Measurements from ENCODE around the gene LRRC66. TPM values are rescaled to one million over a fixed set of nuclear protein-coding genes. Genes with fewer than 3 reads are reported as not detected.

LRRC66 gene
- total RNA-seq, 2 experiments from 2014 or later = 0.06 TPM

DNA sequence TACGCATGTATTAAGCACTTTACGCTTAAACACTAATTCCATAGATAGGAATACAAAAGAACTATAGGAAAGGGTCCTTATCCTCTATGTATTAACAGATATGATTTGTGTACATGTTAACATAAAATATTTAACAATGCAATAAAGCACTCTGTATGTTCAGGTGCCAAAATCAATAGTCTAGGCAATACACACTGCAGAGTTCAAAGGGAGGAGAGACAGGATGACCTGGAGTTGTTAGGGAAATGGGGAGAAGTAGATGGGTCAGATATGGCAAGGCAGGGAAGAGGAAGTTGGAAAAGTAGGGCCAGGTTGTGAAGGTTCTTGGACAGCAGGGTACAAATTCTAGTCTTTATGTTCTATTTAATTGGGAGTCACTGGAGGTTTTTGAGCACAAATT lies 15.0 kb upstream of the LRRC66 start:
- Mint-ChIP-seq H3K4me1 (peaks cover 28% of the 10 kb centered on the region), H3K9me3 (no peaks in the 10 kb centered on the region), H3K4me3 (no peak overlapping the region), H3K27me3 (peaks cover 8% of the 10 kb centered on the region), H3K36me3 (peaks cover 5% of the 10 kb centered on the region), H3K27ac (no peak overlapping the region)
- DNase-seq = no peak

GRCh38 chr4:52032005-52032404 lies 11.8 kb upstream of the LRRC66 start:
- DNase-seq = no peak
- Mint-ChIP-seq H3K27me3 (no peaks in the 10 kb centered on the region), H3K4me3 (no peak overlapping the region), H3K27ac (no peak overlapping the region), H3K4me1 (peaks cover 18% of the 10 kb centered on the region), H3K36me3 (peaks cover 14% of the 10 kb centered on the region), H3K9me3 (no peaks in the 10 kb centered on the region)

- H3K27me3 Mint-ChIP-seq = no peaks in the 10 kb centered on the region
- no peak overlapping the region for H3K4me3 Mint-ChIP-seq
- no peaks in the 10 kb centered on the region for H3K9me3 Mint-ChIP-seq
- H3K36me3 Mint-ChIP-seq = peaks cover 15% of the 10 kb centered on the region
- H3K4me1 Mint-ChIP-seq = peaks cover 8% of the 10 kb centered on the region
- DNase-seq = no peak
- no peak overlapping the region for H3K27ac Mint-ChIP-seq
Measured at GRCh38 chr4:52028970-52029369, 8.8 kb upstream of the LRRC66 start.

- H3K9me3 Mint-ChIP-seq = no peaks in the 10 kb centered on the region
- no peak for DNase-seq
- no peaks in the 10 kb centered on the region for H3K27me3 Mint-ChIP-seq
- H3K4me1 Mint-ChIP-seq = no peaks in the 10 kb centered on the region
- H3K27ac Mint-ChIP-seq = no peak overlapping the region
- H3K36me3 Mint-ChIP-seq = no peaks in the 10 kb centered on the region
- H3K4me3 Mint-ChIP-seq = no peak overlapping the region
Measured at GRCh38 chr4:52017814-52018213, 2.3 kb downstream of the LRRC66 start.

GRCh38 chr4:52016981-52017380 lies 3.2 kb downstream of the LRRC66 start:
- DNase-seq = no peak
- Mint-ChIP-seq H3K36me3 (no peaks in the 10 kb centered on the region), H3K27me3 (no peaks in the 10 kb centered on the region), H3K9me3 (no peaks in the 10 kb centered on the region), H3K4me3 (no peak overlapping the region), H3K27ac (no peak overlapping the region), H3K4me1 (no peaks in the 10 kb centered on the region)

GRCh38 chr4:52015366-52015765 lies 4.8 kb downstream of the LRRC66 start:
- no peak for DNase-seq
- H3K4me1 Mint-ChIP-seq = peaks cover 2% of the 10 kb centered on the region
- H3K27me3 Mint-ChIP-seq = no peaks in the 10 kb centered on the region
- H3K36me3 Mint-ChIP-seq = no peaks in the 10 kb centered on the region
- H3K9me3 Mint-ChIP-seq = no peaks in the 10 kb centered on the region
- no peak overlapping the region for H3K4me3 Mint-ChIP-seq
- no peak overlapping the region for H3K27ac Mint-ChIP-seq

DNA sequence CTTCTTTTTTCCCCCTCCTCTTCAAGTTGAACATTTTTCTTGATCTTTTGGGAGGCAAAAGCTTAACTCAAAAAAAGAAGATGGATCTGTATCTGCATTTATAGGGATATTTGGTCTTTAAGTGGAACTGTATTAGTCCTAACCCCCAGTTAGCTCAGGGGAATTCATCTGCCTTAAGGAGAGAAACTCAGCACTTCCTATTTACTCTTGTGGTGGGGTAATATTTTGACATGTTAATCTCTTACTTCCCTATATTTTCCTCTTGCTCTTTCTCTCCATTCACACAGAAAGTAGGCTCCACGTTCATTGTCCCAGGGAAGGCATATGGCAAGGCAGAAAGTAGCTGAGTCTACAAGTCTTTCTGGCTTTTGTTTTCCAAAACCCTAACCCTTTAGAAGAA lies 5.3 kb downstream of the LRRC66 start:
- H3K4me3 Mint-ChIP-seq = no peak overlapping the region
- H3K9me3 Mint-ChIP-seq = no peaks in the 10 kb centered on the region

DNA sequence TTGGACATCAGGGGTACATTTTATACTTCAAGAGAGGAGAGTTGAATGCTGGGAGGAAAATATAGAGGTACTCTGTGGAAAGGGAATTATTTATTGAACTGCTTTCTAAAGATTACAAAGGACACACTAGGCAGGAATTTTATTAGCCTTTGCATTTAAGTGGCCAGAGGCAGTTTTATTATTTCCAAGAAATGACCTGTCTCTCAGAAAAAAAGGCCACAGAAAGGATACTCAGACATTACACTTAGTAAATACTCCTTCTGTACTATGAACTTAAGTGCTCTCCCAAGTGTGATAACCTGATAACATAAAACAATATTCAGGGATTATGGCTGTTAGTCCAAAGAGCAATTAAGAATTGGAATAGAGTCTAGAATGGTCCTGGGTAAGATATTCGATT lies 7.5 kb downstream of the LRRC66 start:
- no peaks in the 10 kb centered on the region for H3K9me3 Mint-ChIP-seq
- H3K4me1 Mint-ChIP-seq = peaks cover 2% of the 10 kb centered on the region
- H3K27me3 Mint-ChIP-seq = no peaks in the 10 kb centered on the region
- no peak for DNase-seq
- no peaks in the 10 kb centered on the region for H3K36me3 Mint-ChIP-seq
- no peak overlapping the region for H3K27ac Mint-ChIP-seq
- H3K4me3 Mint-ChIP-seq = no peak overlapping the region

More for the DNA sequence above, 5.3 kb downstream of the LRRC66 start:
- Mint-ChIP-seq H3K36me3 (no peaks in the 10 kb centered on the region), H3K27ac (no peak overlapping the region), H3K4me1 (peaks cover 2% of the 10 kb centered on the region), H3K27me3 (no peaks in the 10 kb centered on the region)
- DNase-seq = no peak

DNA sequence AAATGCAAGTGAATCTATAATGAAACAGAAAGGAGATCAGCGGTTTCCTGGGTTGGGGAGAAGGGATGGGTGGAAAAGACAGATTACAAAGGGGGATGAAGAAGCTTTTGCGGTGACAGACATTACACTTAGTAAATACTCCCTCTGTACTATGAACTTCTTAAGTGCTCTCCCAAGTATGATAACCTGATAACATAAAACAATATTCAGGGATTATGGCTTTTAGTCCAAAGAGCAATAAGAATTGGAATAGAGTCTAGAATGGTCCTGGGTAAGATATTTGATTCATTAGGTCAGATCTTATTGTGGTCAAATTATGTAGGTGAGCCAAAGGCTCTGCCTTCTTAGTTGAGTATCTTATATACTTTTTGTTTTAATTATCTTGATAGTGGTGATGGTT lies 9.2 kb downstream of the LRRC66 start:
- H3K36me3 Mint-ChIP-seq = no peaks in the 10 kb centered on the region
- H3K27ac Mint-ChIP-seq = no peak overlapping the region
- DNase-seq = no peak
- no peak overlapping the region for H3K4me3 Mint-ChIP-seq
- H3K27me3 Mint-ChIP-seq = no peaks in the 10 kb centered on the region
- peaks cover 2% of the 10 kb centered on the region for H3K4me1 Mint-ChIP-seq
- no peaks in the 10 kb centered on the region for H3K9me3 Mint-ChIP-seq

DNA sequence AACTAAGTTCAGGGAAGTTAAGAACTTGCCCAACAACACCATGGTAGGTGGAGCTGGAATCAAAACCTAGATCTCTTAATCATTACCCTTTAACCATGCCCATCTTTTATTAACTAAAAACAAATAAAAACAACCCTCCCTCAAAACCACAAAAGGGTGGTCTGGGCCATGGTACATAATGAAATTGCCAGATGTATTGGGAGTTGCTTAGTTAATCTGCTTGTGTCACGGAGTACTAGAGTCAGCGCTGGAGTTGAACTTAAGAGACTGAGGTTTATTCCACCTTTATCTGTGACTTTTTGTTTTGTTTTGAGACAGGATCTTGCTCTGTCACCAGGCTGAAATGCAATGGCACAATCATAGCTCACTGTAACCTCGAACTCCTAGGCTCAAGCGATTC lies 13.3 kb downstream of the LRRC66 start:
- Mint-ChIP-seq H3K4me1 (peaks cover 2% of the 10 kb centered on the region), H3K9me3 (no peaks in the 10 kb centered on the region), H3K27me3 (no peaks in the 10 kb centered on the region), H3K27ac (no peak overlapping the region), H3K36me3 (no peaks in the 10 kb centered on the region), H3K4me3 (no peak overlapping the region)
- DNase-seq = no peak

GRCh38 chr4:52005604-52006273 lies 14.4 kb downstream of the LRRC66 start:
- Mint-ChIP-seq H3K27ac (no peak overlapping the region), H3K4me3 (no peak overlapping the region)

DNA sequence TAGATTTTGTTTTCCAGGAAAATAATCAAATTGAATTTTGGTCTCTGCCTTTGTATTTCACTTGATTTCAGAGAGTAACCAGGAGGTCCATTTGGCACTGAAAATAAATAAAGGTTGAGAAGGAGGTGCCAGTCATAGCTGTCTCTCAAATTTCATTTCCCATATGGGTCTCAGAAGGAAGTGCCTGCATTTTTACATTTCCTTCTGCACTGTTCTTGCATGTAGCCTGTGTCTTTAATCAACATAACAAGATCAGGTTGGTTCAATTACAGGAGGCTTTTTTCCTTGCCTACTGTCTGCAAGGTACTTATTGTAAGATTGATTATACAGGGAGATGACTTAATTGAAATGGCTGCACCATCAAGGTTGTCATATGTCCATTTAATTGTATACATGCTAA lies 15.7 kb downstream of the LRRC66 start:
- H3K27me3 Mint-ChIP-seq = no peaks in the 10 kb centered on the region
- H3K27ac Mint-ChIP-seq = no peak overlapping the region
- no peak for DNase-seq
- no peaks in the 10 kb centered on the region for H3K9me3 Mint-ChIP-seq
- no peaks in the 10 kb centered on the region for H3K36me3 Mint-ChIP-seq
- H3K4me1 Mint-ChIP-seq = no peaks in the 10 kb centered on the region
- H3K4me3 Mint-ChIP-seq = no peak overlapping the region

More at GRCh38 chr4:52005604-52006273, 14.4 kb downstream of the LRRC66 start:
- H3K9me3 Mint-ChIP-seq = no peaks in the 10 kb centered on the region
- DNase-seq = no peak
- no peaks in the 10 kb centered on the region for H3K4me1 Mint-ChIP-seq
- no peaks in the 10 kb centered on the region for H3K36me3 Mint-ChIP-seq
- H3K27me3 Mint-ChIP-seq = no peaks in the 10 kb centered on the region

- no peaks in the 10 kb centered on the region for H3K4me1 Mint-ChIP-seq
- H3K4me3 Mint-ChIP-seq = no peak overlapping the region
- no peak for DNase-seq
- H3K27ac Mint-ChIP-seq = no peak overlapping the region
- no peaks in the 10 kb centered on the region for H3K36me3 Mint-ChIP-seq
- no peaks in the 10 kb centered on the region for H3K27me3 Mint-ChIP-seq
- H3K9me3 Mint-ChIP-seq = no peaks in the 10 kb centered on the region
Measured at GRCh38 chr4:52001616-52002015, 18.5 kb downstream of the LRRC66 start.

GRCh38 chr4:51999250-51999649 lies 20.9 kb downstream of the LRRC66 start:
- no peak for DNase-seq
- no peaks in the 10 kb centered on the region for H3K9me3 Mint-ChIP-seq
- no peak overlapping the region for H3K4me3 Mint-ChIP-seq
- H3K27ac Mint-ChIP-seq = no peak overlapping the region
- no peaks in the 10 kb centered on the region for H3K36me3 Mint-ChIP-seq
- H3K4me1 Mint-ChIP-seq = no peaks in the 10 kb centered on the region
- no peaks in the 10 kb centered on the region for H3K27me3 Mint-ChIP-seq

DNA sequence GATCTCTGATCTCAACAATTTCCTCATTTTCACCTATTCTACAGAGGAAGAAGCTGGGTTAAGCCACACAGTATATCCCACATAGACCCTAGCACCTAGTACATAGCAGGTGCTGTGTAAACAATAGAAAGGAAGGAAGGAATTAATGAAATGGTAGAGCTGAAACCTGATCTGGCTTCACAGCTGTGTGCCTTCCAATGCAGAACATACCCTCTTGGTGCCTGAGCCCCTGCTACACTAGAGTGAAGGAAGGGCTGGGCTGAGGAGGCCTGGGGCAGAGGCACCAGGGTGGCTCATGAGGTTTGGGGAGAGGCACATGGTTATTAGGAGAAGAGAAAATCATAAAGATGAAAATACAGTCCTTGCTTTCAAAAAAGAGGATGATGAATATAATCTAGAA lies 21.3 kb downstream of the LRRC66 start:
- no peak overlapping the region for H3K27ac Mint-ChIP-seq
- H3K27me3 Mint-ChIP-seq = no peaks in the 10 kb centered on the region
- H3K9me3 Mint-ChIP-seq = no peaks in the 10 kb centered on the region
- H3K4me3 Mint-ChIP-seq = no peak overlapping the region
- no peaks in the 10 kb centered on the region for H3K36me3 Mint-ChIP-seq
- H3K4me1 Mint-ChIP-seq = no peaks in the 10 kb centered on the region
- DNase-seq = no peak

- no peak for DNase-seq
- H3K9me3 Mint-ChIP-seq = no peaks in the 10 kb centered on the region
- H3K36me3 Mint-ChIP-seq = no peaks in the 10 kb centered on the region
- no peaks in the 10 kb centered on the region for H3K4me1 Mint-ChIP-seq
- H3K4me3 Mint-ChIP-seq = no peak overlapping the region
- no peaks in the 10 kb centered on the region for H3K27me3 Mint-ChIP-seq
- H3K27ac Mint-ChIP-seq = no peak overlapping the region
Measured at GRCh38 chr4:51997647-51998046, 22.5 kb downstream of the LRRC66 start.

Data from activated naive CD8-positive, alpha-beta T cell treated with anti-CD3 and anti-CD28 coated beads for 36 hours (primary cell).